Calu3 (cell line): ENCODE measurements around the gene IL17A. TPM values are rescaled to one million over a fixed set of nuclear protein-coding genes. Genes with fewer than 3 reads are reported as not detected.

Experiments
- BruUV-seq: library from RNA; stranded (reverse); fragments of 400-500 nt; replicated peaks from 2 replicates; lab custom pipeline; 2021; lab: Mats Ljungman, UMichigan
- CTCF ChIA-PET: fragments of 300-600 bp; sonication (Branson Sonifier 250); formaldehyde crosslinking; loops from one replicate; lab custom pipeline; 2022; ENCODE audit warnings: antibody characterized with exemption; lab: Charles Lee
- DNase-seq: peaks from one replicate; pipeline ENCODE4 v3.0.0; 2022
- H3K27ac Mint-ChIP-seq: one replicate; pipeline ENCODE4 v1.8.0; 2022; ENCODE audit warnings: mixed read lengths; ENCODE audit not compliant: unreplicated experiment
- H3K27me3 Mint-ChIP-seq: one replicate; pipeline ENCODE4 v1.8.0; 2022; ENCODE audit warnings: mixed read lengths; ENCODE audit not compliant: unreplicated experiment
- H3K36me3 Mint-ChIP-seq: one replicate; pipeline ENCODE4 v1.8.0; 2022; ENCODE audit warnings: mild to moderate bottlenecking, moderate library complexity, mixed read lengths; ENCODE audit not compliant: insufficient read depth, unreplicated experiment
- H3K4me1 Mint-ChIP-seq: one replicate; pipeline ENCODE4 v1.8.0; 2022; ENCODE audit warnings: mild to moderate bottlenecking, low read depth, mixed read lengths; ENCODE audit not compliant: unreplicated experiment
- H3K4me3 Mint-ChIP-seq: one replicate; pipeline ENCODE4 v1.8.0; 2022; ENCODE audit warnings: mild to moderate bottlenecking, low read depth, moderate library complexity, mixed read lengths; ENCODE audit not compliant: unreplicated experiment
- H3K9me3 Mint-ChIP-seq: one replicate; pipeline ENCODE4 v1.8.0; 2022; ENCODE audit warnings: low read depth, mixed read lengths; ENCODE audit not compliant: unreplicated experiment
- CTCF ChIP-seq: fragments of 200-600 bp; IDR thresholded peaks from one replicate; pipeline ENCODE4 v1.8.0; 2022; ENCODE audit warnings: antibody characterized with exemption; ENCODE audit not compliant: unreplicated experiment
- intact Hi-C: fragments of 100-400 bp; cut with micrococcal nuclease; formaldehyde crosslinking; loops from one replicate; pipeline ENCODE4 v1.10.0; 2022; ENCODE audit not compliant: unreplicated experiment
- total RNA-seq: library from RNA; stranded (reverse); gene quantifications from 2 replicates; pipeline ENCODE4 v1.2.3, GENCODE V29; 2022

IL17A gene
- total RNA-seq, 1 experiment from 2014 or later = not detected

- no TSS peak for BruUV-seq
- Mint-ChIP-seq H3K4me1 (peaks cover 49% of the 10 kb centered on the region), H3K27ac (no peak overlapping the region), H3K4me3 (no peak overlapping the region), H3K9me3 (peaks cover 2% of the 10 kb centered on the region), H3K27me3 (no peaks in the 10 kb centered on the region), H3K36me3 (peaks cover 5% of the 10 kb centered on the region)
- TF ChIP-seq CTCF = no peak
- CTCF ChIA-PET = no interaction called here
- no peak for DNase-seq
- intact Hi-C loops = no loop called here
Observed at GRCh38 chr6:52160472-52161104, 25.6 kb upstream of the IL17A start.

- peaks cover 36% of the 10 kb centered on the region for H3K4me1 Mint-ChIP-seq
- TF ChIP-seq CTCF = no peak
- H3K9me3 Mint-ChIP-seq = peaks cover 2% of the 10 kb centered on the region
- no peak overlapping the region for H3K27ac Mint-ChIP-seq
- CTCF ChIA-PET = interaction anchor here (2.1 kb wide), 1 partner anchor 72 kb away, joined by 11 read pairs; no protein-coding TSS in a partner anchor
- no peak for DNase-seq
- intact Hi-C loops = no loop called here
- H3K4me3 Mint-ChIP-seq = no peak overlapping the region
- no peaks in the 10 kb centered on the region for H3K27me3 Mint-ChIP-seq
- no TSS peak for BruUV-seq
- no peaks in the 10 kb centered on the region for H3K36me3 Mint-ChIP-seq
Observed at GRCh38 chr6:52161689-52162438, 24.3 kb upstream of the IL17A start.

- Mint-ChIP-seq H3K4me3 (no peak overlapping the region), H3K9me3 (peaks cover 2% of the 10 kb centered on the region), H3K27ac (no peak overlapping the region), H3K4me1 (peaks cover 23% of the 10 kb centered on the region), H3K36me3 (no peaks in the 10 kb centered on the region), H3K27me3 (no peaks in the 10 kb centered on the region)
- no peak for DNase-seq
- intact Hi-C loops = loop anchor here (1.0 kb wide), 3 partner anchors 71 to 236 kb away; no protein-coding TSS in a partner anchor
- CTCF ChIA-PET = interaction anchor here (0.6 to 2.1 kb wide), 4 partner anchors 50 to 120 kb away, joined by 3 to 11 read pairs (median 6); no protein-coding TSS in a partner anchor
- no TSS peak for BruUV-seq
- peak; percentile 59 for TF ChIP-seq CTCF
Observed at GRCh38 chr6:52162940-52163908, 23.0 kb upstream of the IL17A start.
